OCI-LY7 (cell line): ENCODE measurements around the gene ABI3BP. TPM values are rescaled to one million over a fixed set of nuclear protein-coding genes. Genes with fewer than 3 reads are reported as not detected.

ENCODE experiments used
- BruUV-seq: library from RNA; stranded (reverse); fragments of 400-500 nt; replicated peaks from 2 replicates; lab custom pipeline; 2021; lab: Mats Ljungman, UMichigan
- CTCF ChIA-PET: fragments of 300-600 bp; sonication (Branson Sonifier 250); formaldehyde crosslinking; loops from one replicate; lab custom pipeline; 2022; ENCODE audit warnings: antibody characterized with exemption; ENCODE audit not compliant: unreplicated experiment; lab: Charles Lee
- POLR2A ChIA-PET: fragments of 300-600 bp; sonication (Branson Sonifier 250); formaldehyde crosslinking; loops from one replicate; lab custom pipeline; 2022; ENCODE audit warnings: antibody characterized with exemption; lab: Charles Lee
- DNase-seq: peaks from one replicate; pipeline ENCODE4 v3.0.0-alpha.2; 2015; ENCODE audit warnings: low spot score
- H2AFZ ChIP-seq: fragments of 200-600 bp; sonication (generic), shearing (Covaris generic); 2 replicates; pipeline ENCODE4 v1.6.1; 2014; ENCODE audit warnings: mild to moderate bottlenecking, antibody characterized with exemption, low read length, moderate library complexity
- H3K27ac ChIP-seq: fragments of 200-600 bp; sonication (generic); 2 replicates; pipeline ENCODE4 v1.5.1; 2014; ENCODE audit warnings: mixed run types, low read depth, mild to moderate bottlenecking, moderate library complexity, low read length, inconsistent platforms; ENCODE audit not compliant: poor library complexity, severe bottlenecking
- H3K36me3 ChIP-seq: fragments of 200-600 bp; sonication (generic); 2 replicates; pipeline ENCODE4 v1.6.1; 2014; ENCODE audit warnings: mild to moderate bottlenecking, antibody characterized with exemption, low read length, moderate library complexity, mixed read lengths; ENCODE audit not compliant: insufficient read depth
- H3K4me1 ChIP-seq: fragments of 200-600 bp; sonication (generic); 2 replicates; pipeline ENCODE4 v1.5.1; 2014; ENCODE audit warnings: mild to moderate bottlenecking, low read length; ENCODE audit not compliant: insufficient read depth, poor library complexity, severe bottlenecking
- H3K4me2 ChIP-seq: fragments of 200-600 bp; sonication (generic); 2 replicates; pipeline ENCODE4 v1.6.1; 2014; ENCODE audit warnings: mild to moderate bottlenecking, low read length
- H3K4me3 ChIP-seq: fragments of 200-600 bp; sonication (generic); 2 replicates; pipeline ENCODE4 v1.5.1; 2014; ENCODE audit warnings: mild to moderate bottlenecking, low read depth, low read length; ENCODE audit not compliant: poor library complexity, severe bottlenecking
- H3K79me2 ChIP-seq: fragments of 200-600 bp; sonication (generic); 2 replicates; pipeline ENCODE4 v1.6.1; 2016; ENCODE audit warnings: low read depth, mild to moderate bottlenecking, low read length, moderate library complexity, mixed read lengths; ENCODE audit not compliant: insufficient read depth
- H3K9me2 ChIP-seq: fragments of 200-600 bp; sonication (generic); 2 replicates; pipeline ENCODE4 v1.6.1; 2016; ENCODE audit warnings: mild to moderate bottlenecking, low read length, mixed read lengths; ENCODE audit not compliant: insufficient read depth
- H3K9me3 ChIP-seq: fragments of 200-600 bp; sonication (generic); 2 replicates; pipeline ENCODE4 v1.6.1; 2014; ENCODE audit warnings: mild to moderate bottlenecking, mixed run types, low read length, mixed read lengths
- H4K20me1 ChIP-seq: fragments of 200-600 bp; sonication (generic); 2 replicates; pipeline ENCODE4 v1.6.1; 2014; ENCODE audit warnings: mild to moderate bottlenecking, antibody characterized with exemption, low read length, moderate library complexity, mixed read lengths; ENCODE audit not compliant: insufficient read depth
- EZH2phosphoT487 ChIP-seq: fragments of 200-600 bp; sonication (generic); IDR thresholded peaks from 2 replicates; pipeline ENCODE4 v1.6.1; 2018; ENCODE audit warnings: low read depth, borderline replicate concordance, mild to moderate bottlenecking, mixed run types, antibody characterized with exemption, low read length, moderate library complexity, mixed read lengths
- intact Hi-C: fragments of 100-400 bp; cut with micrococcal nuclease; formaldehyde crosslinking; loops from one replicate; pipeline ENCODE4 v1.10.0; 2022; ENCODE audit not compliant: unreplicated experiment
- total RNA-seq, 2 experiments: library from RNA; depleted of rRNA in 1 of 2; stranded (reverse); fragments of >200 nt in 1 of 2; shearing (Covaris generic) in 1 of 2; gene quantifications; 2 replicates each; pipeline ENCODE4 v1.2.3, GENCODE V29; 2014 to 2022
- TF ChIP-seq, protein P1 (sequence below): fragments of 200-600 bp; sonication (generic); conservative IDR thresholded peaks from 2 replicates; pipeline ENCODE4 v1.5.1; 2014; ENCODE audit warnings: mild to moderate bottlenecking, antibody characterized with exemption, low read length, moderate library complexity, mixed read lengths

ABI3BP gene
- total RNA-seq, 2 experiments from 2014 or later, result not detected

DNA sequence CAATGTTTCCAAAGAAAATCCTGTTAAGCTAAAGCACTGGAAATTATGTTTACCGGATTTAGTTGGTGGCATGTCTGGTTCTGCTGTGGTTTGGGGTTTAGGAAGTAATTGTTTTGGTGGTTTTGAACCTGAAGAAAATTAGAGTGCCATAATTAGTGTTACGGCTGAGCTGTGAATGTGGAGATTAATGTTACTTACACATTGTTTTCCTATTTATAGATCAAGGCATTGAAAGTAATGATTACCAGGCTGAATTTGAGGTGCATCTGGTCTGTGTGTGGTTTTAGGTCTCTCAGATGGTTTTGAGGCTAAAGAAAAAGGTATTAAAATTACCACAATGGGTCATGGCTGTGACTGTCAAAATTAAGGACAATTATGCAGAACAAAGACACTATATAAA, 155.1 kb downstream of the ABI3BP start:
- H2AFZ ChIP-seq, result no peak overlapping the region
- ChIA-PET POLR2A (interaction anchor here (0.5 kb wide), 1 partner anchor 209 kb away, joined by 3 read pairs; no protein-coding TSS in a partner anchor), CTCF (no interaction called here)
- no peaks in the 10 kb centered on the region for H3K9me2 ChIP-seq
- H3K4me2 ChIP-seq, result no peak overlapping the region
- no peaks in the 10 kb centered on the region for H3K9me3 ChIP-seq
- H3K79me2 ChIP-seq, result no peaks in the 10 kb centered on the region
- TF ChIP-seq EZH2phosphoT487, result no peak
- TF ChIP-seq, protein P1, sequence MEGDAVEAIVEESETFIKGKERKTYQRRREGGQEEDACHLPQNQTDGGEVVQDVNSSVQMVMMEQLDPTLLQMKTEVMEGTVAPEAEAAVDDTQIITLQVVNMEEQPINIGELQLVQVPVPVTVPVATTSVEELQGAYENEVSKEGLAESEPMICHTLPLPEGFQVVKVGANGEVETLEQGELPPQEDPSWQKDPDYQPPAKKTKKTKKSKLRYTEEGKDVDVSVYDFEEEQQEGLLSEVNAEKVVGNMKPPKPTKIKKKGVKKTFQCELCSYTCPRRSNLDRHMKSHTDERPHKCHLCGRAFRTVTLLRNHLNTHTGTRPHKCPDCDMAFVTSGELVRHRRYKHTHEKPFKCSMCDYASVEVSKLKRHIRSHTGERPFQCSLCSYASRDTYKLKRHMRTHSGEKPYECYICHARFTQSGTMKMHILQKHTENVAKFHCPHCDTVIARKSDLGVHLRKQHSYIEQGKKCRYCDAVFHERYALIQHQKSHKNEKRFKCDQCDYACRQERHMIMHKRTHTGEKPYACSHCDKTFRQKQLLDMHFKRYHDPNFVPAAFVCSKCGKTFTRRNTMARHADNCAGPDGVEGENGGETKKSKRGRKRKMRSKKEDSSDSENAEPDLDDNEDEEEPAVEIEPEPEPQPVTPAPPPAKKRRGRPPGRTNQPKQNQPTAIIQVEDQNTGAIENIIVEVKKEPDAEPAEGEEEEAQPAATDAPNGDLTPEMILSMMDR, result no peak
- no TSS peak for BruUV-seq
- DNase-seq, result no peak
- no peak overlapping the region for H3K27ac ChIP-seq
- H4K20me1 ChIP-seq, result no peaks in the 10 kb centered on the region
- no peak overlapping the region for H3K4me3 ChIP-seq
- intact Hi-C loops, result no loop called here
- H3K4me1 ChIP-seq, result no peaks in the 10 kb centered on the region
- no peaks in the 10 kb centered on the region for H3K36me3 ChIP-seq

DNA sequence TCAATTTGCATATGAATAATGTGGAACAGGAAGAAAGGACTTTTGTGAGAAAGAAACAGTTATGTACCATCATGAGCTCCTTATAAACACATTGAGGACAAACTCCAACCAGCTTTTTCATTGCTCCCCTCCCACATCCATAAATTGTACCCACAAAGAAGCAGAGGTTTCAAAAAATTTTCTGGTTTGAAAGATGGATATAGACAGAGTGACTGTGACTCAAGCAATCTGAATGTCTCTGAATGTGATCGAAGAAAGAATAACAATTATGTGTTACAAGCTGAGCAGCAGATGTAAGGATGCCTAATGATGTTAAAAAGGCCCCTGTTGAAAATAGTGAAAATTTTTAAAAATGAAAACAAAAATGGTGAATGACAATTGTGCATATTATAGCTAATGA, 156.6 kb downstream of the ABI3BP start:
- ChIA-PET POLR2A (no interaction called here), CTCF (no interaction called here)
- Histone ChIP-seq H3K9me2 (no peaks in the 10 kb centered on the region), H3K4me1 (no peaks in the 10 kb centered on the region), H2AFZ (no peak overlapping the region), H3K4me3 (no peak overlapping the region), H4K20me1 (no peaks in the 10 kb centered on the region), H3K9me3 (no peaks in the 10 kb centered on the region), H3K27ac (no peak overlapping the region), H3K4me2 (no peak overlapping the region), H3K36me3 (no peaks in the 10 kb centered on the region), H3K79me2 (no peaks in the 10 kb centered on the region)
- no peak for DNase-seq
- no TSS peak for BruUV-seq
- intact Hi-C loops, result no loop called here
- TF ChIP-seq EZH2phosphoT487, result no peak
- TF ChIP-seq, protein P1, result no peak

DNA sequence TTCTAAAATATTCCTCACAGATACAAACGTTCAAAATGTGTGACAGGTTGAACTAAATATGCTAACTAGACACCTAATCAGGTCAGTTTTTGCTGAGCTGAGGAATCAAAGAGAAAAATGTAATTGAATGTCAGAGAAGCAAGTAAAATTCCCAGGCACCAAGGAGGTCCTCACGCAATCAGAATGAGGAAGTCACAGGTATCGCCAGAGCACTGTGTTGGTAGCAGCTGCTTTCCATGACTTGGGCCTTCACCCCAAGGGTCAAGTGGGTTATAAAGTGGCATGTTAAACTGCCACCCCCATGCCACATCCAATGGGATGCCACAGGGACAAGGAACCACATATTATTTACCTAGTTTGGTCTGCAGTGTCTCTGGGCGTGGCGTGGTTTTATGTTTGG, 158.9 kb downstream of the ABI3BP start:
- Histone ChIP-seq H4K20me1 (no peaks in the 10 kb centered on the region), H3K36me3 (no peaks in the 10 kb centered on the region), H3K79me2 (no peaks in the 10 kb centered on the region), H3K4me1 (no peaks in the 10 kb centered on the region), H3K27ac (no peak overlapping the region), H3K9me2 (no peaks in the 10 kb centered on the region), H3K9me3 (no peaks in the 10 kb centered on the region), H3K4me3 (no peak overlapping the region), H2AFZ (no peak overlapping the region), H3K4me2 (no peak overlapping the region)
- ChIA-PET POLR2A (no interaction called here), CTCF (no interaction called here)
- intact Hi-C loops, result no loop called here
- DNase-seq, result no peak
- no peak for TF ChIP-seq EZH2phosphoT487
- TF ChIP-seq, protein P1, result no peak
- no TSS peak for BruUV-seq
